WTC11 (cell line): Measurements from ENCODE around the gene CRCP. TPM values are rescaled to one million over a fixed set of nuclear protein-coding genes. Genes with fewer than 3 reads are reported as not detected.
"Not testable (repeated sequence)": the region's sequence is repeated elsewhere in the genome, so short reads cannot be mapped to it uniquely, and the experiment has no call there.

Experiments used
- ATAC-seq: fragments of 200-7000 bp; cut with Tn5 transposase; 2 replicates; pipeline ENCODE4 v1.10.0; 2021; ENCODE audit warnings: mild to moderate bottlenecking, moderate library complexity
- CTCF ChIA-PET: fragments of 300-600 bp; sonication (Branson Sonifier 250); formaldehyde crosslinking; loops from one replicate; lab custom pipeline; 2021; ENCODE audit warnings: antibody characterized with exemption; lab: Charles Lee
- POLR2A ChIA-PET: fragments of 350-600 bp; sonication (Branson Sonifier 250); formaldehyde crosslinking; loops from one replicate; lab custom pipeline; 2021; ENCODE audit warnings: antibody characterized with exemption; lab: Charles Lee
- DNase-seq: peaks from one replicate; pipeline ENCODE4 v3.0.0; 2021; ENCODE audit warnings: low spot score
- H3K27ac Mint-ChIP-seq: 2 replicates; pipeline ENCODE4 v1.8.0; 2021; ENCODE audit warnings: mixed read lengths
- H3K27me3 Mint-ChIP-seq: 2 replicates; pipeline ENCODE4 v1.8.0; 2021; ENCODE audit warnings: low read depth, mild to moderate bottlenecking, moderate library complexity, mixed read lengths
- H3K36me3 Mint-ChIP-seq: 2 replicates; pipeline ENCODE4 v1.8.0; 2021; ENCODE audit warnings: mixed read lengths
- H3K4me1 Mint-ChIP-seq: 2 replicates; pipeline ENCODE4 v1.8.0; 2022; ENCODE audit warnings: mixed read lengths
- H3K4me3 Mint-ChIP-seq: 2 replicates; pipeline ENCODE4 v1.8.0; 2021; ENCODE audit warnings: mild to moderate bottlenecking, moderate library complexity, mixed read lengths
- H3K9me3 Mint-ChIP-seq: 2 replicates; pipeline ENCODE4 v1.8.0; 2021; ENCODE audit warnings: mixed read lengths
- ATF1 ChIP-seq: sonication (generic); formaldehyde crosslinking; IDR thresholded peaks from 2 replicates; pipeline ENCODE4 v1.8.1; 2023; ENCODE audit warnings: mild to moderate bottlenecking, moderate library complexity, missing genetic modification reagents
- GABPB1 ChIP-seq: sonication (generic); formaldehyde crosslinking; IDR thresholded peaks from 2 replicates; pipeline ENCODE4 v1.8.1; 2023; ENCODE audit warnings: mild to moderate bottlenecking, missing genetic modification reagents
- GTF2I ChIP-seq: fragments of 250-450 bp; sonication (Bioruptor Pico); conservative IDR thresholded peaks from 2 replicates; pipeline ENCODE4 v1.4.0; 2021; ENCODE audit warnings: mild to moderate bottlenecking
- NFATC4 ChIP-seq: fragments of 250-450 bp; sonication (Bioruptor Pico); IDR thresholded peaks from 2 replicates; pipeline ENCODE4 v1.9.0; 2021; ENCODE audit warnings: mild to moderate bottlenecking
- SP1 ChIP-seq: sonication (generic); formaldehyde crosslinking; conservative IDR thresholded peaks from 2 replicates; pipeline ENCODE4 v1.8.1; 2022; ENCODE audit warnings: missing genetic modification reagents
- TEAD4 ChIP-seq: sonication (generic); formaldehyde crosslinking; IDR thresholded peaks from 2 replicates; pipeline ENCODE4 v1.8.0; 2022; ENCODE audit warnings: mild to moderate bottlenecking, missing genetic modification reagents
- ZNF263 ChIP-seq: sonication (generic); formaldehyde crosslinking; IDR thresholded peaks from 2 replicates; pipeline ENCODE4 v1.8.1; 2022; ENCODE audit warnings: low read depth, mild to moderate bottlenecking, moderate library complexity, missing genetic modification reagents
- ZNF416 ChIP-seq: fragments of 250-450 bp; sonication (Bioruptor Pico); IDR thresholded peaks from 2 replicates; pipeline ENCODE4 v1.9.0; 2021; ENCODE audit warnings: mild to moderate bottlenecking, inconsistent platforms
- total RNA-seq: library from RNA; stranded (reverse); gene quantifications from 3 replicates; pipeline ENCODE4 v1.2.3, GENCODE V29; 2021
- TF ChIP-seq, protein P1 (sequence below): fragments of 250-450 bp; sonication (Bioruptor Pico); IDR thresholded peaks from 2 replicates; pipeline ENCODE4 v1.9.0; 2021; ENCODE audit warnings: moderate library complexity, mild to moderate bottlenecking, inconsistent platforms, borderline replicate concordance
- TF ChIP-seq, protein P2 (sequence below): sonication (generic); formaldehyde crosslinking; IDR thresholded peaks from 2 replicates; pipeline ENCODE4 v1.8.0; 2023; ENCODE audit warnings: missing genetic modification reagents
- TF ChIP-seq, protein P3 (sequence below): sonication (generic); formaldehyde crosslinking; IDR thresholded peaks from 2 replicates; pipeline ENCODE4 v1.8.0; 2023; ENCODE audit warnings: mild to moderate bottlenecking, missing genetic modification reagents

The CRCP gene
- total RNA-seq, 1 experiment from 2014 or later = 23.3 TPM

DNA sequence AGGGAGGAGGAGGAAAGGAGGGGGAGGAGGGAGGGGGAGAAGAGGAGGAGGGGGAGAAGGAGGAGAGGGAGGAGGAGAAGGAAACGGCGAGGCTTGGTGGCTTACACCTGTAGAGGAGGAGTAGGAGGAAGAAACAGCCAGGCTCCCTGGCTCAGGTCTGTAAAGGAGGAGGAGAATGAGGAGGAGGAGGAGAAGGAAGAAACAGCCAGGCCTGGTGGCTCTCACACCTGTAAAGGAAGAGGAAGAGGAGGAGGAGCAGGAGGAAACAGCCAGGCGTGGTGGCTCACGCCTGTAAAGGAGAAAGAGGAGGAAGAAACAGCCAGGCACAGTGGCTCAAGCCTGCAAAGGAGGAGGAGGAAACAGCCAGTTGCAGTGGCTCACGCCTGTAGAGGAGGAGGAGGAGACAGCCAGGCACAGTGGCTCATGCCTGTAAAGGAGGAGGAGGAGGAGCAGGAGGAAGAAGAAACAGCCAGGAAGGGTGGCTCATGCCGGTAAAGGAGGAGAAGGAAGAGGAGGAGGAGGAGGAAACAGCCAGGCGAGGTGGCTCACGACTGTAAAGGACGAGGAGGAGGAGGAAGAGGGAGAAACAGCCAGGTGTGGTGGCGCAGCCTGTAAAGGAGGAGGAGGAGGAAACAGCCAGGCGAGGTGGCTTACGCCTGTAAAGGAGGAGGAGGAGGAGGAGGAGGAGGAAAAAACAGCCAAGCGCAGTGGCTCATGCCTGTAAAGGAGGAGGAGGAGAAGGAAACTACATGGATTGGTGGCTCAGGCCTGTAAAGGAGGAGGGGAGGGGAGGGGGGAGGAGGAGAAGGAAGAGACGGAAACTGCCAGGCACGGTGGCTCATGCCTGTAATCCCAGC lies 14.9 kb upstream of the CRCP start (continued):
- TF ChIP-seq GTF2I (CRISPR knock-in tag) = 0 out of 2 replicates have a peak, but pooled peaks have one; percentile 21
- no peak for TF ChIP-seq ATF1 (CRISPR knock-in tag)

DNA sequence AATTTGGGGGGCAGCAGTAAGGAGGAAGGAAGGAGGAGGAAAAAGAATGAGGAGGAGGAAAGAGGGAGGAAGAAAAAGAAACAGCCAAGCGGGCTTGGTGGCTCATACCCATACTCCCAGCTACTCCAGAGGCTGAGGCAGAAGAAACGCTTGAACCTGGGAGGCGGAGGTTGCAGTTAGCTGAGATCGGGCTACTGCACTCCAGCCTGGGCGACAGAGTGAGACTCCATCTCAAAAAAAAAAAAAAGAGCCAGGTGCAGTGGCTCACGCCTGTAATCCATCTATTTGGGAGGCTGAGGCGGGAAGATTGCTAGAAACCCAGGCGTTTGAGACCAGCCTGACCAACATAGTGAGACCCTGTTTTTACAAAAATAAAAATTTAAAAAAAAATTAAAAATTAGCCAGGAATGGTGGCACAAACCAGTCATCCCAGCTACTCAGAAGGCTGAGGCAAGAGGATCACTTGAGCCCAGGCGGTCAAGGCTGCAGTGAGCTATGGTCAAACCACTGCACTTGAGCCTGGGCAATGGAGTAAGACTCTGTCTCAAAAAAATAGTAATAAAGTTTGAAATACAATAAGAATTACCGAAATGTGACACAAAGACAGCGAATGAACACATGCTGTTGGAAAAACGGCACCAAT lies 14.1 kb upstream of the CRCP start:
- Mint-ChIP-seq H3K27ac (peak overlapping the region; percentile 89), H3K4me1 (peaks cover 11% of the 10 kb centered on the region), H3K9me3 (no peaks in the 10 kb centered on the region), H3K27me3 (no peaks in the 10 kb centered on the region), H3K36me3 (no peaks in the 10 kb centered on the region), H3K4me3 (peak overlapping the region; percentile 58)
- ChIA-PET CTCF (no interaction called here), POLR2A (no interaction called here)
- ATAC-seq (no peak), DNase-seq (no peak)
- TF ChIP-seq ZNF263 = peak; percentile 13; the same call in 1 of the 2 replicates
- no peak for TF ChIP-seq NFATC4

DNA sequence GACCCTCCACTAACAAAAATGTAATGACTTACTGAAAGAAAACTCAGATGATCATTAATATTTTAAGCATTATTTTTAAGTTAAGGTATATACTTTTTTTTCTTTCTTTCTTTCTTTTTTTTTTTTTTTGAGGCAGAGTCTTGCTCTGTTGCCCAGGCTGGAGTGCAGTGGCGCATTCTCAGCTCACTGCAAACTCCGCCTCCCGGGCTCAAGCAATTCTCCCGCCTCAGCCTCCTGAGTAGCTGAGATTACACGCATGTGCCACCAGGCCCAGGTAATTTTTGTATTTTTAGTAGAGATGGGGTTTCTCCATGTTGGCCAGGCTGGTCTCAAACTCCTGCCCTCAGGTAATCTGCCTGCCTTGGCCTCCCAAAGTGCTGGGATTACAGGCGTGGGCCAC lies 12.5 kb upstream of the CRCP start:
- H3K4me3 Mint-ChIP-seq, H3K27ac Mint-ChIP-seq, H3K36me3 Mint-ChIP-seq, H3K27me3 Mint-ChIP-seq, H3K9me3 Mint-ChIP-seq, POLR2A ChIA-PET, DNase-seq, ATAC-seq, CTCF ChIA-PET: not testable (repeated sequence)
- H3K4me1 Mint-ChIP-seq = peaks cover 12% of the 10 kb centered on the region

DNA sequence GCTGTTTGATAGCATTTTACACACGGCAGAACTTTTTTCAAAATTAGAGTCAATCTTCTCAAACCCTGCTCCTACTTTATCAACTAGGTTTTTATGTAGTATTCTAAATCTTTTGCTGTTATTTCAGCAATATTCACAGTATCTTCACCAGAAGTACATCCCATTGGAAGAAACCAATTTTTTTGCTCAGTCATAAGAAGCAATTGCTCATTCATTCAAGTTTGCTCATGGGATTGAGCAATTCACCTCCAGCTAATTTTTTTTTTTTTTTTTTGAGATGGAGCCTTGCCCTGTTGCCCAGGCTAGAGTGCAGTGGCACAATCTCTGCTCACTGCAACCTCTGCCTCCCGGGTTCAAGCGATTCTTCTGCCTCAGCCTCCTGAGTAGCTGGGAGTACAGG lies 10.7 kb upstream of the CRCP start:
- H3K36me3 Mint-ChIP-seq, DNase-seq, H3K9me3 Mint-ChIP-seq, H3K4me3 Mint-ChIP-seq, ATAC-seq, CTCF ChIA-PET, H3K27me3 Mint-ChIP-seq, H3K27ac Mint-ChIP-seq, POLR2A ChIA-PET: not testable (repeated sequence)
- H3K4me1 Mint-ChIP-seq = peaks cover 12% of the 10 kb centered on the region

DNA sequence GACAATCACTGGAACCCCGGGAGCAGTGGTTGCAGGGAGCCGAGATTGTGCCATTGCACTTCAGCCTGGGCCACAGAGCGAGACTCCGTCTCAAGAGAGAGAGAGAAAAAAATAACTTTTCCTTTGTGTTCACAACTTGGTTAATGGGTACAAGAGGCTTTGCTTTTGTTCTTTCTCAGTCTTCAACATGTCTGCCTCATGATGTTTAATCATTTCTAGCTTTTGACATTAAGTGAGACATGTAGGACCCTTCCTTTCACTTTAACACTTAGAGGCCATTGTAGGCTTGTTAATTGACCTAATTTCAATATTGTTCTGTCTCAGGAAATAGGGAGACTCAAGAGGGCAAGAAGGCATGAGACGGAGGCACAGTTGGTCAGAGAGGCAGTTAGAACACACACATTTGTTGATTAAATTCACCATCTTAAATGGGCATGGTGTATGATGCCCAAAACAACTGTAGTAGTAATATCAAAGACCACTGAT lies 9.3 kb upstream of the CRCP start:
- no peak for DNase-seq
- ChIA-PET CTCF (no interaction called here), POLR2A (no interaction called here)
- no peak for ATAC-seq
- H3K27ac Mint-ChIP-seq = no peak overlapping the region; the same call in 1 of the 2 replicates
- H3K36me3 Mint-ChIP-seq = no peaks in the 10 kb centered on the region; the same call in 1 of the 2 replicates
- TF ChIP-seq, protein P1, sequence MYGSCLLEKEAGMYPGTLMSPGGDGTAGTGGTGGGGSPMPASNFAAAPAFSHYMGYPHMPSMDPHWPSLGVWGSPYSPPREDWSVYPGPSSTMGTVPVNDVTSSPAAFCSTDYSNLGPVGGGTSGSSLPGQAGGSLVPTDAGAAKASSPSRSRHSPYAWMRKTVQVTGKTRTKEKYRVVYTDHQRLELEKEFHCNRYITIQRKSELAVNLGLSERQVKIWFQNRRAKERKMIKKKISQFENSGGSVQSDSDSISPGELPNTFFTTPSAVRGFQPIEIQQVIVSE (CRISPR knock-in tag) = no peak
- TF ChIP-seq, protein P2, sequence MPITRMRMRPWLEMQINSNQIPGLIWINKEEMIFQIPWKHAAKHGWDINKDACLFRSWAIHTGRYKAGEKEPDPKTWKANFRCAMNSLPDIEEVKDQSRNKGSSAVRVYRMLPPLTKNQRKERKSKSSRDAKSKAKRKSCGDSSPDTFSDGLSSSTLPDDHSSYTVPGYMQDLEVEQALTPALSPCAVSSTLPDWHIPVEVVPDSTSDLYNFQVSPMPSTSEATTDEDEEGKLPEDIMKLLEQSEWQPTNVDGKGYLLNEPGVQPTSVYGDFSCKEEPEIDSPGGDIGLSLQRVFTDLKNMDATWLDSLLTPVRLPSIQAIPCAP (CRISPR knock-in tag) = no peak
- TF ChIP-seq GABPB1 (CRISPR knock-in tag) = no peak
- TF ChIP-seq, protein P3, sequence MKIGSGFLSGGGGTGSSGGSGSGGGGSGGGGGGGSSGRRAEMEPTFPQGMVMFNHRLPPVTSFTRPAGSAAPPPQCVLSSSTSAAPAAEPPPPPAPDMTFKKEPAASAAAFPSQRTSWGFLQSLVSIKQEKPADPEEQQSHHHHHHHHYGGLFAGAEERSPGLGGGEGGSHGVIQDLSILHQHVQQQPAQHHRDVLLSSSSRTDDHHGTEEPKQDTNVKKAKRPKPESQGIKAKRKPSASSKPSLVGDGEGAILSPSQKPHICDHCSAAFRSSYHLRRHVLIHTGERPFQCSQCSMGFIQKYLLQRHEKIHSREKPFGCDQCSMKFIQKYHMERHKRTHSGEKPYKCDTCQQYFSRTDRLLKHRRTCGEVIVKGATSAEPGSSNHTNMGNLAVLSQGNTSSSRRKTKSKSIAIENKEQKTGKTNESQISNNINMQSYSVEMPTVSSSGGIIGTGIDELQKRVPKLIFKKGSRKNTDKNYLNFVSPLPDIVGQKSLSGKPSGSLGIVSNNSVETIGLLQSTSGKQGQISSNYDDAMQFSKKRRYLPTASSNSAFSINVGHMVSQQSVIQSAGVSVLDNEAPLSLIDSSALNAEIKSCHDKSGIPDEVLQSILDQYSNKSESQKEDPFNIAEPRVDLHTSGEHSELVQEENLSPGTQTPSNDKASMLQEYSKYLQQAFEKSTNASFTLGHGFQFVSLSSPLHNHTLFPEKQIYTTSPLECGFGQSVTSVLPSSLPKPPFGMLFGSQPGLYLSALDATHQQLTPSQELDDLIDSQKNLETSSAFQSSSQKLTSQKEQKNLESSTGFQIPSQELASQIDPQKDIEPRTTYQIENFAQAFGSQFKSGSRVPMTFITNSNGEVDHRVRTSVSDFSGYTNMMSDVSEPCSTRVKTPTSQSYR (CRISPR knock-in tag) = no peak
- no peak for TF ChIP-seq SP1
- TF ChIP-seq TEAD4 = no peak
- TF ChIP-seq ZNF416 = no peak
- H3K4me3 Mint-ChIP-seq = no peak overlapping the region
- H3K27me3 Mint-ChIP-seq = no peaks in the 10 kb centered on the region; the same call in 1 of the 2 replicates
- H3K4me1 Mint-ChIP-seq = peaks cover 5% of the 10 kb centered on the region
- H3K9me3 Mint-ChIP-seq = peaks cover 3% of the 10 kb centered on the region

DNA sequence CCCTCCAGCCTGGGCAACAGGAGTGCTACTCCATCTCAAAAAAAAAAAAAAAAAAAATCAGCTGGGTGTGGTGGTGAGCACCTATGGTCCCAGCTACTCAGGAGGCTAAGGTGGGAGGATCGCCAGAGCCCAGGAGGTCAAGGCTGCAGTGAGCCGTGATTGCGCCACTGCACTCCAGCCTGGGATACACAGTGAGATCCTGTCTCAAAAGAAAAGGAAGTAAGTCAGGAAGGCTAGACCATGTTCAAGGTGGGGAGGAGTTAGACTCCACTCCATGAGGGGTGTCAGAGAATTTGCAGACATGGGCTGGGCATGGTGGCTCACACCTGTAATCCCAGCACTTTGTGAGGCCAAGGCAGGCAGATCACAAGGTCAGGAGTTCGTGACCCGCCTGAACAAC lies 6.2 kb upstream of the CRCP start:
- POLR2A ChIA-PET = interaction anchor here (0.5 kb wide), 1 partner anchor 14 kb away, joined by 5 read pairs; no protein-coding TSS in a partner anchor

More for the DNA sequence above, 6.2 kb upstream of the CRCP start:
- CTCF ChIA-PET, H3K4me3 Mint-ChIP-seq, H3K36me3 Mint-ChIP-seq, H3K9me3 Mint-ChIP-seq, H3K4me1 Mint-ChIP-seq, H3K27me3 Mint-ChIP-seq, ATAC-seq, DNase-seq, H3K27ac Mint-ChIP-seq: not testable (repeated sequence)
